ENCODE measurements around the gene CAPN5. TPM values are rescaled to one million over a fixed set of nuclear protein-coding genes. Genes with fewer than 3 reads are reported as not detected.

CAPN5 gene
- total RNA-seq, 4 donors from 2014 or later = 1.8 to 16.6 (median 8.0) TPM

DNA sequence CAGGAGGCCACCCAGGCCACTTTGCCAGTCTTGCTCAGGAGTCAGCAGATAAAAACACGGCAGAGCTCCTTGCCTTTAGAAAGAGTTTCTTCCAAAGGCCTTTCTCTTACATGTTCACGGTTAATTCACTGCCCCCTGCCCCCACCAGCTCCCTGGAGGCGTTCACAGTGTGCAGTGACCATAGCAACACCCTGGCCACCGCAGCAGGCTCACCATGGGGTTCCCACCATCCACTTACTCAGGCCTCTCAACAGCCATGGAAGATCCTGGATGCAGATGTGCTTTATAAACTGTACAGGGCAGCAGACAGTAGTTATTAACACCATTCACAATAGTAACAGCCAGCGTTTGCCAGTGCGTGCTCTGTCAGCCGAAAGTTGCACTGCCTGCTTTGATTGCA lies 50.7 kb downstream of the CAPN5 start:
- H3K36me3 ChIP-seq = no peaks in the 10 kb centered on the region
- no peaks in the 10 kb centered on the region for H3K9me3 ChIP-seq
- intact Hi-C loops (cut with DNase I; ENCODE audit: low total_unique reads) = no loop called here
- H3K27me3 ChIP-seq = no peaks in the 10 kb centered on the region
- H3K4me3 ChIP-seq = no peak overlapping the region
- DNase-seq = no peak
- TF ChIP-seq, protein P1, sequence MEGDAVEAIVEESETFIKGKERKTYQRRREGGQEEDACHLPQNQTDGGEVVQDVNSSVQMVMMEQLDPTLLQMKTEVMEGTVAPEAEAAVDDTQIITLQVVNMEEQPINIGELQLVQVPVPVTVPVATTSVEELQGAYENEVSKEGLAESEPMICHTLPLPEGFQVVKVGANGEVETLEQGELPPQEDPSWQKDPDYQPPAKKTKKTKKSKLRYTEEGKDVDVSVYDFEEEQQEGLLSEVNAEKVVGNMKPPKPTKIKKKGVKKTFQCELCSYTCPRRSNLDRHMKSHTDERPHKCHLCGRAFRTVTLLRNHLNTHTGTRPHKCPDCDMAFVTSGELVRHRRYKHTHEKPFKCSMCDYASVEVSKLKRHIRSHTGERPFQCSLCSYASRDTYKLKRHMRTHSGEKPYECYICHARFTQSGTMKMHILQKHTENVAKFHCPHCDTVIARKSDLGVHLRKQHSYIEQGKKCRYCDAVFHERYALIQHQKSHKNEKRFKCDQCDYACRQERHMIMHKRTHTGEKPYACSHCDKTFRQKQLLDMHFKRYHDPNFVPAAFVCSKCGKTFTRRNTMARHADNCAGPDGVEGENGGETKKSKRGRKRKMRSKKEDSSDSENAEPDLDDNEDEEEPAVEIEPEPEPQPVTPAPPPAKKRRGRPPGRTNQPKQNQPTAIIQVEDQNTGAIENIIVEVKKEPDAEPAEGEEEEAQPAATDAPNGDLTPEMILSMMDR (IDR thresholded peaks at IDR 0.05) = no peak
- TF ChIP-seq POLR2A (IDR thresholded peaks at IDR 0.05) = no peak
- H3K27ac ChIP-seq = no peak overlapping the region
- no peaks in the 10 kb centered on the region for H3K4me1 ChIP-seq

DNA sequence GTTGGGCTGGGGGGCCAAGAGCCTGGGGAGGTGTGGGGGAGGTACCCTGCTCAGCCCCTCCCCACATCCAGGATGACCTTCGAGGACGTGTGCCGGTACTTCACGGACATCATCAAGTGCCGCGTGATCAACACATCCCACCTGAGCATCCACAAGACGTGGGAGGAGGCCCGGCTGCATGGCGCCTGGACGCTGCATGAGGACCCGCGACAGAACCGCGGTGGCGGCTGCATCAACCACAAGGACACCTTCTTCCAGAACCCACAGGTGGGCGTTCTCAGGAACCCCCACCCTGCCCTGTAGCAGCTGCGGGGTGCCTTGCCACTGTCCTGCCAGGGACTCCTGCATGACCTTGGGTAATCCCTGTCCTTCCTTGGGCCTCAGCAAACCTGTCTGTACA lies 51.3 kb downstream of the CAPN5 start:
- Histone ChIP-seq H3K27me3 (no peaks in the 10 kb centered on the region), H3K4me1 (no peaks in the 10 kb centered on the region), H3K27ac (no peak overlapping the region), H3K4me3 (no peak overlapping the region), H3K36me3 (no peaks in the 10 kb centered on the region), H3K9me3 (no peaks in the 10 kb centered on the region)
- intact Hi-C loops (cut with DNase I; ENCODE audit: low total_unique reads) = no loop called here
- DNase-seq = no peak
- TF ChIP-seq, protein P1 (IDR thresholded peaks at IDR 0.05) = no peak
- no peak for TF ChIP-seq POLR2A (IDR thresholded peaks at IDR 0.05)

DNA sequence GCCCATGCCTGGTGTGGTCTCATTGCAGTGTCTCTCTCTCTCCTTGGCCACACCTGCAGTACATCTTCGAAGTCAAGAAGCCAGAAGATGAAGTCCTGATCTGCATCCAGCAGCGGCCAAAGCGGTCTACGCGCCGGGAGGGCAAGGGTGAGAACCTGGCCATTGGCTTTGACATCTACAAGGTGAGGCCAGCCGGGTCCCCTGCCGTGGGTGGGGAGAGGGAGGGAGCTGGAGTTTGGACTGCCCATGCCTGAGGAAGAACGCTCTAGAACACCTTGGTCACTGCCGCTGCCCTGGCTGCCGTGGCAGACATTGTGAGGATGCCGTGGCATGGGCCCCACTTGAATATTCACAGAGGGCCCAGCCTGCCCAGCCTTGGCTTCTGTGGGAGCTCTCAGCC lies 52.2 kb downstream of the CAPN5 start:
- Histone ChIP-seq H3K4me1 (no peaks in the 10 kb centered on the region), H3K36me3 (no peaks in the 10 kb centered on the region), H3K27ac (no peak overlapping the region), H3K27me3 (no peaks in the 10 kb centered on the region), H3K4me3 (no peak overlapping the region), H3K9me3 (no peaks in the 10 kb centered on the region)
- no peak for DNase-seq
- no peak for TF ChIP-seq POLR2A (IDR thresholded peaks at IDR 0.05)
- TF ChIP-seq, protein P1 (IDR thresholded peaks at IDR 0.05) = no peak
- intact Hi-C loops (cut with DNase I; ENCODE audit: low total_unique reads) = no loop called here

DNA sequence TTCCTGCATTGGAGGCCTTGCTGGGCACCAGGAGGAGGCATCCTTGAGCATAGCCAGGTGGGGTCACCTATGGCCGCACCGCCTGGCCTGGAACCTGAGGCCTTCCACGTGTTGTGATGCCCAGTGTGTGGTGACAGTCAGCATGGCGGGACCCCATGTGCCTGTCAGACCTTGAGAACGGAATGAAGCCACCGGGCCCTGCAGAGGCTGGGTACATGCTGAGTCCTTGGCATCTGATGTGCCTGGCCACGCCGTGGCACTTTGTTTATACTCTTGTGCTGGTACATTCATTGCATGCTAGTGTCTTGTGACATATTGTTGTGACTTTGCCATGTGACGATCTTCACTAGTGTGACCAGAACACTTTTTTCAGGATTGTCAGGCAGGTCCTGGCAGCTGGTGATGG lies 52.8 kb downstream of the CAPN5 start:
- Histone ChIP-seq H3K27ac (no peak overlapping the region), H3K27me3 (no peaks in the 10 kb centered on the region), H3K9me3 (no peaks in the 10 kb centered on the region), H3K4me3 (no peak overlapping the region), H3K4me1 (no peaks in the 10 kb centered on the region), H3K36me3 (no peaks in the 10 kb centered on the region)
- TF ChIP-seq POLR2A (IDR thresholded peaks at IDR 0.05) = no peak
- TF ChIP-seq, protein P1 (IDR thresholded peaks at IDR 0.05) = no peak
- DNase-seq = no peak
- intact Hi-C loops (cut with DNase I; ENCODE audit: low total_unique reads) = no loop called here

DNA sequence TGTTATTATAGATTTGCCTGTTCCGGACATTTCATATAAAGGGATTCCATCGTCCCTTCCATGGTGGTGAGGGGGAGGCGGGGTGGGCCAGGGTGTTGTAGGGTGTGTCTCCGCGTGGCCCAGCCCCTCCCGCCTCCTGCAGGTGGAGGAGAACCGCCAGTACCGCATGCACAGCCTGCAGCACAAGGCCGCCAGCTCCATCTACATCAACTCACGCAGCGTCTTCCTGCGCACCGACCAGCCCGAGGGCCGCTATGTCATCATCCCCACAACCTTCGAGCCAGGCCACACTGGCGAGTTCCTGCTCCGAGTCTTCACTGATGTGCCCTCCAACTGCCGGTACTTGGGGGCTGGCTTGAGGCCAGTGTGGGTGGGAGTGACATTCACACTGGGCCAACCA lies 53.8 kb downstream of the CAPN5 start:
- Histone ChIP-seq H3K27me3 (no peaks in the 10 kb centered on the region), H3K9me3 (no peaks in the 10 kb centered on the region), H3K4me1 (no peaks in the 10 kb centered on the region), H3K4me3 (no peak overlapping the region), H3K27ac (no peak overlapping the region), H3K36me3 (no peaks in the 10 kb centered on the region)
- intact Hi-C loops (cut with DNase I; ENCODE audit: low total_unique reads) = loop anchor here (10.0 kb wide), 1 partner anchor 64 kb away; no protein-coding TSS in a partner anchor
- no peak for TF ChIP-seq POLR2A (IDR thresholded peaks at IDR 0.05)
- TF ChIP-seq, protein P1 (IDR thresholded peaks at IDR 0.05) = no peak
- no peak for DNase-seq
